GM19397 (cell line): ENCODE data around the gene VHLL.
"Not testable (repeated sequence)": the region's sequence is repeated elsewhere in the genome, so short reads cannot be mapped to it uniquely, and the experiment has no call there.

Experiments
- ATAC-seq: cut with Tn5 transposase; IDR thresholded peaks from one replicate; pipeline ENCODE4 v1.9.1; 2021; ENCODE audit warnings: mild to moderate bottlenecking, moderate library complexity; ENCODE audit not compliant: unreplicated experiment

The VHLL gene

DNA sequence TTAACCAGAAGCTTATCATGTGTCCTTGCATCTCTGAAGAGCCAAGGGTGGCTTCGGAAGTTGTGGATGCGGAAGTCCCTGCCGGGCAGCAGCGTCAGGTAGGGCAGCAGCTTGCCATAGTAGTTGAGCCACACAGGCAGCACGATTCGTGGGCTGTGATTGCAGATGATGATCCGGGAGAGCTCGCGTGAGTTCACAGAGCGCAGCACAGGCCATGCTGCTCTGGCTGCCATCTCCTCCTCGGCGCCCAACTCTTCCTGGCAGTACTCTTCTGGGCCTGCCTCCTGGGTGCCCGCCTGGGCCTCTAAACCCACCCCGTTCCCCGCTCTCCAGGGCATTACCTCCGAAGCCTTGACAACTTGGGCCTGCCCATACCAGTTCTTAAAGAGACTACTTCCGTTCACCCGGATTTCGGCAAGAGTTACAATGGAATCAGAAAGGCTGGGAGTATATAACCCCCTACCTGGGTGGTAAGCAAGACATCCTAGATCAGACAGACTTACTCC is at the start of gene VHLL:
Gene VHLL, minus strand, starts transcription at position 456 of the 506 bp plus-strand sequence. Its CDS starts 118 bp downstream, at position 338.
- ATAC-seq = no peak

DNA sequence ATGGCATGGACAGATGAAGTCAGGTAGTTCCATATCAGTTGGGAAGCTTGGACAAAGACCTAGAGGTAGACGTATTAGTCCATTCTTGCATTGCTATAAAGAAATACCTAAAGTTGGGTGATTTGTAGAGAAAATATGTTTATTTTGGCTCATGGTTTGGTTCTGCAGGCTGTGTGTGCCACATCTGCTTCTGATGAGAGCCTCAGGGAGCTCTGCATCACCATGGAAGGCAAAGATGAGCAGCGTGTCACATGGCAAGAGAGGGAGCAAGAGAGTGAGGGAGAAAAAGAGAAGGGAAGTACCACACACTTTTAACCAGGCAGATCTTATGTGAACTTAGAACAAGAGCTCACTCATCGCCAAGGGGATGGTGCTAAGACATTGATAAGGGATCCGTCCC is 48.2 kb upstream of the VHLL start:
- ATAC-seq = no peak

DNA sequence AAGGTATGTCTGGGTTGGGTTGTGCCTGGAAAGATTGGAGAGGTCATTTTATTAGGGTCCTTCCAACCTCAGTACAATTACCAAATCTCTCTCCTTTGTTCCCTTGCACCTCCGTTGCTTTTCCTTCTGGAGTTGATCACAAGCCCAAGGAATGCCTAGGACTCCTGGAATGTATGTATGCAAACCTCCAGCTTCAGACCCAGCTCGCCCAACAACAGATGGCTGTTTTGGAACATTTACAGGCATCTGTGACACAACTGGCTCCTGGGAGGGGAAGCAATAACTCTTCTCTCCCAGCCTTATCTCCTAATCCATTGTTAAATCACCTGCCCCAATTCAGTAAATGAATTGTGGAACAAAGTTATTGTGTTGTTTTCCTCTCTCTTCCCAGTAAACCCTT is 47.5 kb upstream of the VHLL start:
- no peak for ATAC-seq

DNA sequence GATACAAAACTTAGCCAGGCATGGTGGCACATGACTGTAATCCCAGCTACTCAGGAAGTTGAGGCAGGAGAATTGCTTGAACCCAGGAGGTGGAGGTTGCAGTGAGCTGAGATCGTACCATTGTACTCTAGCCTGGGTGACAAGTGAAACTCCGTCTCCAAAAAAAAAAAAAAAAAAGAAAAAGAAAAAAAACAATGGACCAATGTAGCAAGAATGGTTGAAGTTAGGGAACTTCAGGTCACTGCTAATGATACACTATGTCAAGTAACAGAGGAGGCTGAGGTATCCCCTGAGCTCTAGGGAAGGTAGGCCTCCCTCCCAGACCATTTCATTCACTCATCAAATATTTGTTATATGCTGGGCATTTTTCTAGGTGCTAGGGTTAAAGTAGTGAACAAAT is 46.9 kb upstream of the VHLL start:
- not testable (repeated sequence) for ATAC-seq

DNA sequence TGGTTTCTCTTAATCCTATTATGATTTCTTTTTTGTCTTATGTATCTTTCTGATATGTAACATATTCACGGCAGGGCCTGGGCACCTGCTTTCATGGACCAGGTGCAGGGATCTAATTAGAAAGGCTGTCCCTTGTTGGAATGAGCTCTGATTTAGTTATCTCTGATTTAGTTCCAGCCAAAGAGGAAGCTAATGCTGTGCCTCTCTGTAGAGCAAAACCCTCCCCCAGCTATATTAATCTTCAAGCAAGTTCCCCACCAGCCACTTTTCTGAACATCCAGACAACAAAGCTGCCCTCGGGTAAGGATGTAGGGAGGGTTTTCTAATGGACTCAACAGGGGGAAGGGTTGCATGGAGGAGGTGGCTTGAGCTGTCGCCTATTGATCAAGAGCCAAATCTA is 45.3 kb upstream of the VHLL start:
- no peak for ATAC-seq

DNA sequence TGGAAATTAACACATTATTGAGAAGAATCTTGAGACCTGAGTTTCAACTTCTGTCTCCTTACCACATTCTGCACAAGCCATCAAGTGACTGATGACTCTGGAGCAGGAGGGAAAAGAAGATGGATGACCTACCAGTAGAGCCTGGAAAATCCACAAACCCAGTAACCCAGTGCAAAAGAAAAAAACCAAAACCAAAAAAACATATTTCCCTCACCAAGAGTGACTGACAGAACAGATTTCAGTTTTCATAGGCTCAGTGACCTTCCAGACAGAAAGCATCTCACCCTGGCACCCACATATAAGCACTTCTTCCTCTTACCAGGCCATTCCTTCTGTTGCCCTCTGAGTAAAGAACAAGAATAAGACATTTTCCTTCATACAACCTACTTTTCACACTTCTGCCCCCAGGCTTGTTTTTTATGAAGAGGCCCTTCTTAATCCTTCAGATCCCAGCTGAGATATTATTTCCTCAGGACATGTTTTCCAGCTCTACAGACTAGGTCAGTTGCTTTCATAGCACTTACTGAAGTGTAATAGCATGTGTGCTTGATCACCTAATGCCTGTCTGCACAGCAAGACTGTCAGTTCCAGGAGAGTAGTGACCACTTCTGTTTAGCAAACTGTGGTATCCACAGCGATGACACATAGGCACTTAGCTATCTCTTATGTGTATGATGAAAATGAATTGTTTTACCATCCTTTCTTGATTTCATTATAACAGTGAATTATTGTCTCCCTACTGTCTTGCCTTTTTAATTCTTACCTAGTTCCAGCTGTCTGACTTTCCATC is 43.3 kb upstream of the VHLL start:
- ATAC-seq = no peak

DNA sequence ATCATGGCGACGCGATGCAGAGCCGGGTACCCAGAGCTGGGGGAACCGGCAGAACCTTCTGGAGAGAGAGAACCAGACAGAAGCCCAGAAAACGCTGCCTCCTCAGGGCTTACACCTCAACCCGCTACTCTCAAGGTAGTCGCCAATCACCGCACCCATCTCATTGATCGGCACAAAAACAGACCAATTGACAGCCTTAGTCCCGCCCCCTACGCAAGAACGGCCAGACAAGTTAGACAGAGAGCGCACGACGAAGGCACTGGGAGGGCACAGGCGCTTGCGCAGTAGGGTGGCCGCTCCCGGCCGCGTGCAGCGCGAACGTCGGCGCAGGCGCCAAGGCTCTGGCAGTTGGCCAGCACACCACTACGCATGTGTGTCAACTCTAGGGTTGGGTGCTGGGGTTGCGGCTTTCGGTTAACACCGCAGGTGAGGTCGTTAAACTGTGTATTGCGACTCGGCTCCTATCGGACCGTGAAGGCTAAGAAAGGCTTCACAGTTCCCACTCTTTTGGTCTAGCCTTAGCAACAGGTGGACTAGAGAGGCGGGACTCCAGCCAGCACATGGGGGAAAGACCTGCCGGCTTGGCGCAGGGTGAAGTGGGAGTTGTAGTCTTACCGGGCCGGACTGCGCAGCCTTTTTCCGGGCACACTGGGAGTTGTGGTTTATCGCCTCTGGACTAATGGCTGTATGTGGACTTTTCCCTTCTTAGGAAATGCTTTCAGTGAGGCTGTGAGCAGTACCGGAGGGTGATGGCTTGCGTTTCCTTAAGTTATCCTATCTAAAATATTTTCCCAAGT is 39.3 kb upstream of the VHLL start, which contains the start of the genes CCT3 and TSACC:
Gene CCT3, minus strand, starts transcription at position 113 of the 797 bp plus-strand sequence. Its CDS starts 108 bp downstream, at position 5.
Gene TSACC, plus strand, starts transcription at position 347 of the 797 bp plus-strand sequence. CDS start 1,232 bp downstream, outside the sequence.
- peak; percentile 92 for ATAC-seq

DNA sequence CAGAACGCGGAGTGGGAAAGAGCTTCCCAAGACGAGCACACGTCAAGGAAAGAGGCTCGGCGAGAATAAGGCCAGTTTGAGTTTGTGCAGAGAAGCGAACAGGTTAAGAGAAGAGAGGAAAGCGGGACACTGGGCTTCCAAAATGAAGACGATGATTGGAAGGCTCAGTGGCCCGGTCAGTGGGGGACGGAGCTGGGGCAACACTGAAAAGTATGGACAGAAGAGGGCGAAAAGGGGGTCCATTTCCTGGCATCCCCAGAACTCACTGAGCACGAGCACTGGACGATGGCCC is 38.7 kb upstream of the VHLL start:
- no peak for ATAC-seq

DNA sequence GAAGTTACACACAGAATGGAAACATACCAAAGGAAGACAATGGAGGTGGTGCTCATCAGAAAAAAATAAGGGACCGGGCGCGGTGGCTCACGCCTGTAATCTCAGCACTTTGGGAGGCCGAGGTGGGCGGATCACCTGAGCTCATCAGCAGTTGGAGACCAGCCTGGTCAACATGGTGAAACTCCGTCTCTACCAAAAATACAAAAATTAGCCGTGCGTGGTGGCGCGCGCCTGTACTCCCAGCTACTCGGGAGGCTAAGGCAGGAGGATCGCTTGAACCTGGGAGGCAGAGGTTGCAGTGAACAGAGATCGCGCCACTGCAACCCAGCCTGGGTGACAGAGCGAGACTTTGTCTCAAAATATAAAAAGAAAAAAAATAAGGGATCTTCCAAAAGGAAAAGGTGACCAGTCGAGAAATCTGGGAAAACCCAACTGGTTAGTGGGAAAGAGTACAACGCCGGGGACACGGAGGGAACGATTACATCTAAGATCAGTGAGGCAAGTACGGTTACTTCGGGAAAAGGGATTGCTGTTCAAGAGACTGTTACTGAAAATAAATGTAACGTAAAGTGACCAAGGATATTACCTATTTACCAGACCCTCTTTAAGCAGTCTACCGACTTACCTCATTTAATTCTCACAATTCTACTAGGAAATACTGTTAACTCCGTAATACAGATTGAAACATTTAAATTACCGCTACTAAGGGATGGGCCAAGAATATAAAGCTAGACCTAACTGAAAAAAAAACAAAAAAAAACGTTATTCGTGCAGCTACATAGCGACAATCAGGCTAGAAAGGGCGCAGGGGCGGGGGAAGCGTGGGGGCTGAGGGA is 38.2 kb upstream of the VHLL start:
- ATAC-seq = no peak

DNA sequence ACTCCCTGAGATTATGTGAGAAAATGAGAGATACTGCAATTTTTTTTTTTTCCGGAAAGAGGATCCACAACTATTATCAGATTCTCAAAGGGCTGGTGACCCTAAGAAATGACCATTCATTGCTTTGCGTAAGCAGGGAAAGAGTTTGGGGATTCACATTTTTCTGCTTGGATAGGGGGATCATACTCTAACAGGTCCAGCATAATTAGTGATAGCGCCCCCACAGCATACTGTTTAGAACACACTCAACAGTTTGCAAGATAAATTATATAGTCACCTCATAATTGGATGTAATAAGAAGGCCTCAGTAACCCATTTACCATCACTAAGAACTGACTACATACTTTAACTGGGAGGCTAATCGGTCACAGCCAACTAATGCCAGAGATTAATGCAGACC is 37.1 kb upstream of the VHLL start:
- ATAC-seq = no peak

DNA sequence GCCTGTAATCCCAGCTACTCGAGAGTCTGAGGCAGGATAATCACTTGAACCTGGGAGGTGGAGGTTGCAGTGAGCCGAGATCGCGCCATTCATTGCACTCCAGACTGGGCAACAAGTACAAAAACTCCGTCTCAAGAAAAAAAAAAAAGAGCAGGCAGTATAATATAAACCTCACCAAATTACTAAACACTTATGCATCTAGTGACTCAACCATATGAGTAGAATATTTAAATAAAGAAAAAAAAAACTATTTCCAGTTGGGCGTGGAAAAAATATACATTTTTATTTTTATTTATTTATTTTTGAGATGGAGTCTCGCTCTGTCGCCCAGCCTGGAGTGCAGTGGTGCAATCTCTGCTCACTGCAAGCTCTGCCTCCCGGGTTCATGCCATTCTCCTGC is 24.1 kb upstream of the VHLL start:
- ATAC-seq = not testable (repeated sequence)

DNA sequence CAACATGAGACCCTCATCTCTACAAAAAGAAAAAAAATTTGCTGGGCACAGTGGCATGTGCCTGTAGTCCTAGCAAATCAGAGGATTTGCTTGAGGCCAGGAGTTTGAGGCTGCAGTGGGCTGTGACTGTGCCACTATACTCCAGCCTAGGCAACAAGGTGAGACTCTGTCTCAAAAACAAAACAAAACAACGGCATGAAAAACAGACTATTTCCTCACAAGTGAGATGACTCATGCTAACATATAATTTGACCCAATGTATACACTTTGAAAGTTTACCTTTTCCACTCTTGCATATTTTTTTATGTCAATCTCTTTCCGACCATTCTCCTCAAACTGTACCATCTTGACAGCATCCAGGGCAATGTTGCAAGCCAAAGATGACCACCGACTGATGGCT is 21.5 kb upstream of the VHLL start:
- ATAC-seq = no peak

DNA sequence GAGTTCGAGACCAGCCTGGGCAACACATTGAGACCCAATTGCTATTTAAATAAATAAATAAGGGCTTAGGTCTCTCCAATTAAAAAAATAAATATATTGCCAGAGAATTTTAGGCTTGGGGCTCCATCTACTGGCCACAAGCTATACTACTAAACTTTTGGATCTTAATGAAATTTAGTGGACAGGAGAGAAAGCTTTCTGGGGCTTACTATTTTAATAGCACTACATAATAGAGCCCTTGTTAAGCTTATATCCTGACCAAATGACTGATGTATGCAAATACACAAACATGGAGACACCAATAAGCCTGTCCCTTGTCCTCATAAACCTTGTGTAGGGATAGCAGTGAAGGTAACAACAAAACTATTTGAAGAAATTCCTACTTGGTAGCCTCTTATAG is 20.6 kb upstream of the VHLL start:
- ATAC-seq = no peak

DNA sequence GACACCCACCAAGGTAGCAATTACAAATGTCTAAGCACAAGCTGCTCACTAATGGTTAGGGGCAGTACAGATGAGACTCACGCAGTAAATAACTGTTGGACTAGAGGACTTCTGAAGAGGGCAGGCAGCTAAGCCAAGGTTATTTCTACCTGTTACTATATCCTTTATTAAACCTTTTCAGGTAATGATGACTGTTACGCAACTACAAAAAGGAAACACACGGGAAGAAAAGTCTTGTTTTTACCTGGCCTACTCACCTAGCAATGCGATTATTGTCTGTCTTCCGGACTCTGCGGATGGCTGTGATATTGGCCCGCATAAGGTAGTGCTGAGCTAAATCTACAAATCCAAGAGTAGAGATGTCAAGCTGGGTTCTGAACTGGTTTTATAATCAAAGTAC is 17.8 kb upstream of the VHLL start:
- no peak for ATAC-seq

DNA sequence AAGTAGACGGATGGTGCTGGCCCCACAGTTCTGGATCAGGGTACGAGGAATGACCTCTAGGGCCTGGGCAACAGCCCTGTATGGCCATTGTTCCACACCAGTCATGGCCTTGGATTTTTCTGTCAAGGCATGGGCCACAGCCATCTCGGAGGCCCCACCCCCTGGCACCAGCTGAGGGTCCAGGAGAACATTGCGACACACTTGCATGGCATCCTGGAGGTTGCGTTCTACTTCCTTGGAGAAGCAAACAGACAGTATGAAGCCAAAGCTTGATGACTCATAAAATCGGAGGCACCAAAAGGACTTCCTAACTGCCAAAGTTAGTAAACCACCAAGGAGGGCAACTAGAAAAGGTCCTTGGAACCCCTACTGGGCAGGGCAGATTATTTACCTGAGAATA is 11.9 kb upstream of the VHLL start:
- no peak for ATAC-seq

DNA sequence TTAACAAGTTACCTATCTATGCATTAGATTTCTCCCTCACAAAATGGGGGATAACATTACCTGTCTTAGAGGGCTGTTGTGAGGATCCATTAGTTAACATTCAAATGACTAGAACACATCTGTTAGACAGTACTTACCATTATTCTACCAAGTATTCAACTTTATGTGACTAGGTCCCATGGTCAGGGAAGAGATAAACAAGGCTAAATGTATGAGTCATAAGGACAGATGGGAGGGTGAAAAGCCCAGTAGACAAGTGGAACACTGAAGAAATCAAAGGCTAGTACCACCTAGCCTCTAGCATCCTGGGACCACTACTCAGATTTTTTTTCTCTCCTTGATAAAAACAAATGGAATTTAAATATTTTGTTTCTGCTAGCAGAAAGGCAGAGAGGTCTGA is 9.0 kb upstream of the VHLL start:
- no peak for ATAC-seq

DNA sequence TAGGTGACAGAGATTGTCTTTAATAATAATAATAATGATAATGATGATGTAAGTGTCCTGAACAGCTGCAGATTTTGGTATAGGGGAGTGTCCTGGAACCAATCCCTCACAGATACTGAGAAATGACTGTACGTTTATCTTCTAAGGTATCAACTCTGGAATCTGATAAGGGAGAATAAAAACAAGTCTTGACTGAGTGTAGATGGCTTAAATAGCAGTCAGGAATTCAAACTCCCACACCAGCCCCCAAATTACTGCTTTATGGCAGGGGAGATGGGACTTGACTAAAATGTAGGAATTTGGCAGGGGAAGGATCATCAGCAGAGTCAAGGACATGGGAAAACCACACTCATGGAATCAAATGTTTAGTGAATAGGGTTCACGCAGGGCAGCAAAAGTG is 6.1 kb upstream of the VHLL start:
- no peak for ATAC-seq

DNA sequence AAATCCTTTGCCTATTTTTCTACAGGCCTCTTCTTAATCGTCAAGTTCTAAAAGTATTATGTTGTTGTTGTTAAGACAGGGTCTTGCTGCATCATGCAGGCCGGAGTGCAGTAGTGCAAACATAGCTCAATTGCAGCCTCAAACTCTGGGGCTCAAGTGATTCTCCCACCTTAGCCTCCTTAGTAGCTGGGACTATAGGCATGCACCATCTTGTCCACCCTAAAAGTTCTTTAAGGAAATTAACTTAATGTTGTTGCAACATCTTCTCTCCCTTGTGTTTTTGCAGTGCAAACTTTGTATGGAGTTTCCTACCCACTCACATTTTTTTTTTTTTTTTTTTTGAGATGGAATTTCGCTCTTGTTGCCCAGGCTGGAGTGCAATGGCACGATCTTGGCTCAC is 4.1 kb upstream of the VHLL start:
- ATAC-seq = no peak

DNA sequence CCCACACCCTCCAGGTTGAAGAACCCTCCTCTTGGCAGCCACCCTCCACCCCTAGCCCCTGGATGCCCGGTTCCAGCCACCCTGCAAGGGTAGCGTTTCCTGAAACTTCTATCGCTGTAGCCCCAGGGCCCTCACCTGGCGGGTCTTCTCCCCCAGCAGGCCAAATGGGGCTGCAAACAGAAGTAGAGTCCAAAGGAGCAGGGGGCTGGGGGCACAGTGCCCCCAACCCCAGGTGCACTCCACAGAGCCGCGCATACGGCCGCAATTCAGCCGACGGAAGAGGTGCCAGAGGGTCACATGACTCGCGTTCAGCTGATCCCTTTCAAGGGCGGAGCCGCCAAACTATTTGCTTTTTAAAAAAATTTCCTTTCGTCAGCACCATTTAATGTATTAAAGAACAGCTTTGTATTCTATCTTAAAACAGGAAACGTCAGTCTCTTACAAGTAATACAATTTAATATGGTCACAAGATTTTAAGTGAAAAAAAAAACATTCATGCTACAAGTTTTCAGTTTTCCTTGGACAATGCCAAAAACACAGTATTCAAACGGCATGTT is 3.6 kb downstream of the VHLL start, which contains the start of gene GLMP:
Gene GLMP, minus strand, starts transcription at position 289 of the 557 bp plus-strand sequence. Its CDS starts 34 bp downstream, at position 255.
- peak; percentile 50 for ATAC-seq

DNA sequence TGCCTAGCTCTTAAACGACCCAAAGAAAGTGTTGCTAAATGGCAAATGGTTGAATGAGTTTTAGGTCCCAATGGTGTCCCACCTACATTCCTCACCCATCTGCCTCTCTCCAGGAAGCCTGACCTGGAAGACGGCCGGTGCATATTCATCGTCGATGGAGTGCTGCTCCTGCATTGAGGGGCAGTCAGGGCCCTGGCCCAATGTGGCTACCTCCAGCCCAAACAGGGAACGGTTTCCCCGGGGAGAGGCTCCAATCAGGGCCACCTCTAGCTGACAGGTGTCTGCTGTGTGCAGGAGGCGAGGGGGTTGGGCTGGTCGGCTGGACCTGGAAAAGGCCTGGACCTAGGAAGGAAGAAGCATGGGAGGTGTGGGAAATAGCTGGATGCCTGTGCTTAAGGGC is 5.2 kb downstream of the VHLL start:
- ATAC-seq = no peak

DNA sequence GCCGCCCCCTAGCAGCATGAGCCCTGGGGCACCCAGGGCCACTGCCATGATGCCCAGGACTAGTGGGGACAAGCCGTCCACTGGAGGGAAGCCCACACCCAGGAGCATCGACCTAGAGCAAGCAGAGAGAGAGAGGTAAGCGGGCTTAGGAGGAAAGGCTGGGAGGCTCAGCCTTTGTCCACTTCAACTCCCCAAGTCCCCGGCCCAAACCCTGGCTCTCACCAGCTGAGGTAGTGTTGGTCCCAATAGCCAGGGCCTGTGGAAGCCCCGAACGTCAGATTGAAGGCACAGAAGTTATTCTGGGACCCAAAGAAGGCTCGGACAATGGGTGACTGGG is 6.0 kb downstream of the VHLL start:
- ATAC-seq = no peak
